Spinal cord (tissue), 10 donors: ENCODE data around the gene ERAS. TPM values are rescaled to one million over a fixed set of nuclear protein-coding genes. Genes with fewer than 3 reads are reported as not detected.

Experiments
- DNase-seq, 6 donors: peaks; one replicate each; pipeline versions ENCODE4 v3.0.0 to v3.0.0-alpha.2; 2013 to 2015; ENCODE audit warnings: low spot score in 6 of 6, low read depth in 4 of 6
- H3K27ac ChIP-seq: one replicate; pipeline ENCODE4 v1.5.1; 2013; ENCODE audit warnings: low read depth, low read length, control low read depth
- H3K27me3 ChIP-seq: one replicate; pipeline ENCODE4 v1.6.1; 2013; ENCODE audit warnings: low read length; ENCODE audit not compliant: control insufficient read depth, insufficient read depth
- H3K36me3 ChIP-seq: one replicate; pipeline ENCODE4 v1.6.1; 2013; ENCODE audit warnings: low read length; ENCODE audit not compliant: control insufficient read depth, insufficient read depth
- H3K4me1 ChIP-seq: one replicate; pipeline ENCODE4 v1.6.1; 2013; ENCODE audit warnings: low read length; ENCODE audit not compliant: control insufficient read depth, insufficient read depth
- H3K4me3 ChIP-seq: one replicate; pipeline ENCODE4 v1.5.1; 2013; ENCODE audit warnings: low read depth, low read length, control low read depth
- H3K9me3 ChIP-seq: one replicate; pipeline ENCODE4 v1.6.1; 2013; ENCODE audit warnings: low read length; ENCODE audit not compliant: control insufficient read depth, insufficient read depth
- WGBS: methylation state at CpG from one replicate; pipeline ENCODE4 v1.1.5; 2013; ENCODE audit warnings: missing lambda C conversion rate; ENCODE audit not compliant: insufficient coverage; 5-methylcytosine and 5-hydroxymethylcytosine counted together
- polyA plus RNA-seq, 2 donors: library from polyadenylated mRNA; unstranded; fragments of 120-200 nt; gene quantifications; one replicate each; pipeline ENCODE4 v1.2.1, GENCODE V29; 2013; ENCODE audit not compliant: insufficient read length in 2 of 2
- total RNA-seq, 2 donors: library from RNA; depleted of rRNA in 1 of 2; stranded (reverse); fragments of 120-200 nt in 1 of 2; fragments of >200 nt in 1 of 2; gene quantifications; one replicate each; pipeline versions ENCODE4 v1.2.3 to v1.2.4, GENCODE V29; 2013 to 2014
- donor health status: healthy.

The ERAS gene
- total and polyA plus RNA-seq, 4 donors: 0.22 to 0.78 (median 0.73) TPM; not detected in 1

GRCh38 chrX:48829016-48829735 lies 2.9 kb downstream of the ERAS start:
- Histone ChIP-seq H3K36me3 (peaks cover 39% of the 10 kb centered on the region), H3K4me1 (peaks cover 3% of the 10 kb centered on the region), H3K4me3 (no peak overlapping the region), H3K27ac (no peak overlapping the region), H3K27me3 (peaks cover 3% of the 10 kb centered on the region), H3K9me3 (peaks cover 2% of the 10 kb centered on the region)
- no peak for DNase-seq
- 76% methylated on average over 24 of the region's 24 CpGs for WGBS

GRCh38 chrX:48831136-48831908 lies 5.0 kb downstream of the ERAS start:
- Histone ChIP-seq H3K4me1 (peaks cover 7% of the 10 kb centered on the region), H3K4me3 (no peak overlapping the region), H3K27ac (no peak overlapping the region), H3K27me3 (peaks cover 5% of the 10 kb centered on the region), H3K36me3 (peaks cover 28% of the 10 kb centered on the region), H3K9me3 (no peaks in the 10 kb centered on the region)
- 40% methylated on average over 58 of the region's 58 CpGs for WGBS
- no peak for DNase-seq

GRCh38 chrX:48831909-48832291 lies 5.6 kb downstream of the ERAS start:
- peaks cover 7% of the 10 kb centered on the region for H3K4me1 ChIP-seq
- H3K27me3 ChIP-seq: peaks cover 5% of the 10 kb centered on the region
- H3K9me3 ChIP-seq: no peaks in the 10 kb centered on the region
- H3K36me3 ChIP-seq: peaks cover 24% of the 10 kb centered on the region
- WGBS: 23% methylated on average over 57 of the region's 57 CpGs
- no peak for DNase-seq
- H3K4me3 ChIP-seq: no peak overlapping the region
- H3K27ac ChIP-seq: no peak overlapping the region

- DNase-seq: peak in 2 of 6 donors; percentile 27 to 65
- 18% methylated on average over 2 of the region's 9 CpGs for WGBS
- Histone ChIP-seq H3K27me3 (peaks cover 5% of the 10 kb centered on the region), H3K36me3 (peaks cover 21% of the 10 kb centered on the region), H3K9me3 (no peaks in the 10 kb centered on the region), H3K27ac (no peak overlapping the region), H3K4me1 (peaks cover 7% of the 10 kb centered on the region), H3K4me3 (peak overlapping the region; percentile 34)
These were observed 7.3 kb downstream of the ERAS start for GRCh38 chrX:48833542-48834138.

- peak in 1 of 6 donors; percentile 75 for DNase-seq
- Histone ChIP-seq H3K27ac (no peak overlapping the region), H3K36me3 (peaks cover 16% of the 10 kb centered on the region), H3K9me3 (no peaks in the 10 kb centered on the region), H3K4me1 (peaks cover 7% of the 10 kb centered on the region), H3K27me3 (peaks cover 5% of the 10 kb centered on the region), H3K4me3 (peak overlapping the region; percentile 34)
- WGBS: 28% methylated on average over 5 of the region's 7 CpGs
These were observed 8.0 kb downstream of the ERAS start for GRCh38 chrX:48834383-48834709.

- Histone ChIP-seq H3K36me3 (peaks cover 10% of the 10 kb centered on the region), H3K9me3 (no peaks in the 10 kb centered on the region), H3K4me3 (peak within 1 kb of the TSS; percentile 34), H3K27ac (no peak within 1 kb of the TSS), H3K4me1 (peaks cover 7% of the 10 kb centered on the region), H3K27me3 (peaks cover 5% of the 10 kb centered on the region)
- 30% methylated on average over 16 of the region's 35 CpGs for WGBS
- DNase-seq: peak in 5 of 6 donors; percentile 31 to 93 (median 32)
These were observed 9.4 kb downstream of the ERAS start, which contains the start of gene PCSK1N for GRCh38 chrX:48835524-48836329. Gene PCSK1N, minus strand, starts transcription at chrX:48835610. Its CDS starts 78 bp downstream, at chrX:48835532.

- no peak for DNase-seq
- H3K36me3 ChIP-seq: no peaks in the 10 kb centered on the region
- no peaks in the 10 kb centered on the region for H3K27me3 ChIP-seq
- no peak overlapping the region for H3K4me3 ChIP-seq
- WGBS: 79% methylated on average over 6 of the region's 10 CpGs
- peaks cover 4% of the 10 kb centered on the region for H3K4me1 ChIP-seq
- H3K9me3 ChIP-seq: no peaks in the 10 kb centered on the region
- no peak overlapping the region for H3K27ac ChIP-seq
These were observed 13.4 kb downstream of the ERAS start for GRCh38 chrX:48839686-48840085.

- H3K4me1 ChIP-seq: no peaks in the 10 kb centered on the region
- H3K27ac ChIP-seq: no peak overlapping the region
- no peaks in the 10 kb centered on the region for H3K27me3 ChIP-seq
- no CpG with 5 or more reads among the region's 1 CpG for WGBS
- no peak for DNase-seq
- H3K36me3 ChIP-seq: no peaks in the 10 kb centered on the region
- H3K4me3 ChIP-seq: no peak overlapping the region
- H3K9me3 ChIP-seq: no peaks in the 10 kb centered on the region
These were observed 22.5 kb downstream of the ERAS start for GRCh38 chrX:48848847-48849246.

- H3K9me3 ChIP-seq: no peaks in the 10 kb centered on the region
- no peak for DNase-seq
- 68% methylated on average over 7 of the region's 7 CpGs for WGBS
- H3K36me3 ChIP-seq: no peaks in the 10 kb centered on the region
- H3K27ac ChIP-seq: no peak overlapping the region
- H3K27me3 ChIP-seq: no peaks in the 10 kb centered on the region
- H3K4me1 ChIP-seq: no peaks in the 10 kb centered on the region
- H3K4me3 ChIP-seq: no peak overlapping the region
These were observed 26.5 kb downstream of the ERAS start for GRCh38 chrX:48852857-48853256.
